Adipose tissue (tissue), 3 donors: ENCODE measurements around the gene CD40. TPM values are rescaled to one million over a fixed set of nuclear protein-coding genes. Genes with fewer than 3 reads are reported as not detected.
A peak's percentile ranks its signal among the peaks of the same experiment; 100 is the strongest.

ENCODE experiments used
- H3K27ac ChIP-seq: one replicate; pipeline ENCODE4 v1.5.1; 2013; ENCODE audit warnings: low read depth, low read length
- WGBS, 3 donors: extraction: QIAGEN DNeasy Blood & Tissue Kit; methylation state at CpG; one replicate each; pipeline ENCODE4 v1.1.7; 2013; 5-methylcytosine and 5-hydroxymethylcytosine counted together
- polyA plus RNA-seq, 3 donors: library from polyadenylated mRNA; stranded (reverse); fragments of 200-250 nt; gene quantifications; one replicate each; pipeline ENCODE4 v1.2.3, GENCODE V29; 2013
- donor health status: healthy with polysubstance abuse.
- donor health status: Bipolar disorder and iron deficiency.
- donor health status: healthy.

CD40 gene
- polyA plus RNA-seq, 3 donors: 15.6 to 39.4 (median 21.1) TPM

- H3K27ac ChIP-seq: peak overlapping the region; percentile 34
- 16 to 37% (median 18%) methylated on average over 14 to 15 of the region's 15 CpGs for WGBS, 3 donors
Measured at GRCh38 chr20:46118481-46119020, 437 bp downstream of the CD40 start.

- WGBS, 3 donors: 48 to 78% (median 54%) methylated on average over 2 of the region's 2 CpGs
- no peak overlapping the region for H3K27ac ChIP-seq
Measured at GRCh38 chr20:46119028-46119546, 973 bp downstream of the CD40 start.

GRCh38 chr20:46119547-46119946, 1.4 kb downstream of the CD40 start:
- WGBS, 3 donors: 79 to 88% (median 82%) methylated on average over 2 of the region's 2 CpGs
- no peak overlapping the region for H3K27ac ChIP-seq

GRCh38 chr20:46120136-46120535, 2.0 kb downstream of the CD40 start:
- 90 to 95% (median 94%) methylated on average over 2 of the region's 2 CpGs for WGBS, 3 donors
- no peak overlapping the region for H3K27ac ChIP-seq

GRCh38 chr20:46121184-46121930, 3.2 kb downstream of the CD40 start:
- H3K27ac ChIP-seq: no peak overlapping the region
- WGBS, 3 donors: 39 to 64% (median 41%) methylated on average over 2 of the region's 2 CpGs

GRCh38 chr20:46122071-46122470, 4.0 kb downstream of the CD40 start:
- WGBS, 3 donors: 62 to 82% (median 70%) methylated on average over 11 of the region's 11 CpGs
- H3K27ac ChIP-seq: no peak overlapping the region

- 84 to 91% (median 88%) methylated on average over 15 of the region's 15 CpGs for WGBS, 3 donors
Measured at GRCh38 chr20:46122516-46123481, 4.7 kb downstream of the CD40 start.

GRCh38 chr20:46123482-46124245, 5.5 kb downstream of the CD40 start:
- H3K27ac ChIP-seq: no peak overlapping the region
- 82 to 86% (median 84%) methylated on average over 11 of the region's 11 CpGs for WGBS, 3 donors

More at GRCh38 chr20:46122516-46123481, 4.7 kb downstream of the CD40 start:
- no peak overlapping the region for H3K27ac ChIP-seq

- no peak overlapping the region for H3K27ac ChIP-seq
- WGBS, 3 donors: 80 to 81% (median 81%) methylated on average over 5 of the region's 5 CpGs
Measured at GRCh38 chr20:46126440-46127056, 8.4 kb downstream of the CD40 start.

GRCh38 chr20:46127396-46128010, 9.4 kb downstream of the CD40 start:
- WGBS, 3 donors: 79 to 85% (median 84%) methylated on average over 11 of the region's 11 CpGs
- H3K27ac ChIP-seq: no peak overlapping the region

- WGBS, 3 donors: 30 to 52% (median 51%) methylated on average over 15 to 16 of the region's 16 CpGs
- no peak overlapping the region for H3K27ac ChIP-seq
Measured at GRCh38 chr20:46128310-46129151, 10.4 kb downstream of the CD40 start.

GRCh38 chr20:46129955-46130481, 11.9 kb downstream of the CD40 start:
- 32 to 40% (median 36%) methylated on average over 4 to 5 of the region's 5 CpGs for WGBS, 3 donors
- no peak overlapping the region for H3K27ac ChIP-seq

GRCh38 chr20:46130534-46130933, 12.4 kb downstream of the CD40 start:
- 40 to 57% (median 52%) methylated on average over 4 of the region's 4 CpGs for WGBS, 3 donors
- H3K27ac ChIP-seq: no peak overlapping the region

- H3K27ac ChIP-seq: no peak overlapping the region
- 26 to 46% (median 33%) methylated on average over 6 of the region's 6 CpGs for WGBS, 3 donors
Measured at GRCh38 chr20:46131396-46131795, 13.3 kb downstream of the CD40 start.

- no peak overlapping the region for H3K27ac ChIP-seq
- 12 to 14% (median 13%) methylated on average over 17 of the region's 17 CpGs for WGBS, 3 donors
Measured at GRCh38 chr20:46132705-46133120, 14.6 kb downstream of the CD40 start.
